Activated T-helper 2 cell treated with anti-CD3 and anti-CD28 coated beads, Interferon-gamma antibody, Interleukin-2, Interleukin-4, amounts not matched to agents 10 μg/mL and 5 μg/mL and 100 μg/mL, durations not matched to agents 14 hours and 24 hours and 36 hours (primary cell): ENCODE results near the gene SNAP29. TPM values are rescaled to one million over a fixed set of nuclear protein-coding genes. Genes with fewer than 3 reads are reported as not detected.
"Not testable (repeated sequence)": the region's sequence is repeated elsewhere in the genome, so short reads cannot be mapped to it uniquely, and the experiment has no call there.

Experiments
- DNase-seq: peaks from one replicate; pipeline ENCODE4 v3.0.0; 2021; ENCODE audit warnings: low spot score
- H3K27ac Mint-ChIP-seq: one replicate; pipeline ENCODE4 v1.8.0; 2021; ENCODE audit warnings: mixed read lengths
- H3K27me3 Mint-ChIP-seq: one replicate; pipeline ENCODE4 v1.8.0; 2021; ENCODE audit warnings: low read depth, mixed read lengths
- H3K36me3 Mint-ChIP-seq: one replicate; pipeline ENCODE4 v1.8.0; 2021; ENCODE audit warnings: low read depth, mixed read lengths
- H3K4me1 Mint-ChIP-seq: one replicate; pipeline ENCODE4 v1.8.0; 2021; ENCODE audit warnings: low read depth, mixed read lengths
- H3K4me3 Mint-ChIP-seq: one replicate; pipeline ENCODE4 v1.8.0; 2021; ENCODE audit warnings: low read depth, mild to moderate bottlenecking, moderate library complexity, mixed read lengths
- H3K9me3 Mint-ChIP-seq: one replicate; pipeline ENCODE4 v1.8.0; 2021; ENCODE audit warnings: mixed read lengths
- intact Hi-C: fragments of 100-400 bp; cut with micrococcal nuclease; formaldehyde crosslinking; loops from one replicate; pipeline ENCODE4 v1.15.1; 2023
- total RNA-seq: library from RNA; stranded (reverse); gene quantifications from 2 replicates; pipeline ENCODE4 v1.2.3, GENCODE V29; 2022

The SNAP29 gene
- total RNA-seq, 1 donor from 2014 or later, result 31.4 TPM

DNA sequence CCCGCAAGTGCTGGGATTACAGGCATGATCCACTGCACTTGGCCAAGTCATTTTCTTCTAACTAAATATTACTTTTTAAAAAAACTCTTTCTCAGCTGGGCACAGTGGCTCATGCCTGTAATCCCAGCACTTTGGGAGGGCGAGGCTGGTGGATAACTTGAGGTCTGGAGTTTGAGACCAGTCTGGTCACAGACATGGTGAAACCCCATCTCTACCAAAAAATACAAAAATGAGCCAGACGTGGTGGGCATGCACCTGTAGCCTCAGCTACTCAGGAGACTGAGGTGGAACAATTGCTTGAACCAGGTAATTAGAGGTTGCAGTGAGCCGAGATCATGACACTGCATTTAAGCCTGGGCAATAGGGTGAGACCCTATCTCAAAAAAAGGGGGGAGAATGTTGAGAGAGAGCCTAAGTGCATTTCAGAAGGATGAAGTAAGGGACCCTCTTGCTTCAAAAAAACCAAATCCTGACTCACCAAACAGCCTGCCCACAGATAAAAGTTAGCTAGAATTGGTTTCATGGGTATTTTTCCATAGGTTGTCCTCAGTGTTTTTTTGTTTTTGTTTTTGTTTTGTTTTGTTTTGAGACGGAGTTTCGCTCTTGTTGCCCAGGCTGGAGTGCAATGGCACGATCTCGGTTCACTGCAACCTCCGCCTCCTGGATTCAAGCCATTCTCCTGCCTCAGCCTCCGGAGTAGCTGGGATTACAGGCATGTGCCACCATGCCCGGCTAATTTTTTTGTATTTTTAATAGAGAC lies 77.2 kb downstream of the SNAP29 start:
- DNase-seq, H3K9me3 Mint-ChIP-seq, H3K27me3 Mint-ChIP-seq, intact Hi-C loops, H3K27ac Mint-ChIP-seq, H3K4me3 Mint-ChIP-seq: not testable (repeated sequence)
- H3K4me1 Mint-ChIP-seq, result peaks cover 25% of the 10 kb centered on the region
- peaks cover 65% of the 10 kb centered on the region for H3K36me3 Mint-ChIP-seq

DNA sequence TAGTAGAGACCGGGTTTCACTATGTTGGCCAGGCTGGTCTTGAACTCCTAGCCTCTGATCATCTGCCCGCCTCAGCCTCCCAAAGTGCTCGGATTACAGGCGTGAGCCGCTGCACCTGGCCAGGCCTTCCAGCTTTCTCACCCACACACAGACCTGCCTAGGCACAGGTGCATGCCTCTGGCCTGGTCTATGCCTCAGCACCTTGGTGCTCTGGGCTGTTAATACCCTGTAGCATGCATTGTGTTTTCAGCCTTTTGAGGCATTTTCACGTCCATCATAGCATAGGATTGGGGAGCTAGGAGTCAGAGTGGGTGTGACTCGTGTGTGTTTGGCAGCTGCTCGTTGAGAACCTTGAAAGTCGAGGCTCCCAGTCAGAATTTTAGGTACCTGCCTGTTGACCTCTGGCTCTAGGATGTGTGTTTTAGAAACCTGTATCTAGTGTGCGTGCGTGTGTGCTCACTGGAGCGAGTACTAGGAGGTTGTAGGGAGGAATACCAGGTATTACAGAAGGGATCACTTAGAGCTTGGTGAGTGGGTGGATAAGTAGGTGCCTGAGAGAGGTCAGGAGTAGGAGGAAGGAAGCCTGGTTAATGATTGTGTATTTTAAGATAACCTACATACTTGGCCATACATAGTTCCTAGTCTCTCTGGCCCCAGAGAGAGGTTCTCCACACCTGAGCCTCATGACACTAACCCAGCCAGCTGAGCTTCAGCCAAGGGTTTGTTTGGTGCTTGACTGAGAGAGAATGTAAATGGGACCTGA lies 78.4 kb downstream of the SNAP29 start:
- Mint-ChIP-seq H3K36me3 (peaks cover 71% of the 10 kb centered on the region), H3K4me3 (peak overlapping the region; percentile 15), H3K27me3 (no peaks in the 10 kb centered on the region), H3K27ac (peak overlapping the region; percentile 15), H3K9me3 (no peaks in the 10 kb centered on the region), H3K4me1 (peaks cover 29% of the 10 kb centered on the region)
- intact Hi-C loops, result no loop called here
- DNase-seq, result no peak

DNA sequence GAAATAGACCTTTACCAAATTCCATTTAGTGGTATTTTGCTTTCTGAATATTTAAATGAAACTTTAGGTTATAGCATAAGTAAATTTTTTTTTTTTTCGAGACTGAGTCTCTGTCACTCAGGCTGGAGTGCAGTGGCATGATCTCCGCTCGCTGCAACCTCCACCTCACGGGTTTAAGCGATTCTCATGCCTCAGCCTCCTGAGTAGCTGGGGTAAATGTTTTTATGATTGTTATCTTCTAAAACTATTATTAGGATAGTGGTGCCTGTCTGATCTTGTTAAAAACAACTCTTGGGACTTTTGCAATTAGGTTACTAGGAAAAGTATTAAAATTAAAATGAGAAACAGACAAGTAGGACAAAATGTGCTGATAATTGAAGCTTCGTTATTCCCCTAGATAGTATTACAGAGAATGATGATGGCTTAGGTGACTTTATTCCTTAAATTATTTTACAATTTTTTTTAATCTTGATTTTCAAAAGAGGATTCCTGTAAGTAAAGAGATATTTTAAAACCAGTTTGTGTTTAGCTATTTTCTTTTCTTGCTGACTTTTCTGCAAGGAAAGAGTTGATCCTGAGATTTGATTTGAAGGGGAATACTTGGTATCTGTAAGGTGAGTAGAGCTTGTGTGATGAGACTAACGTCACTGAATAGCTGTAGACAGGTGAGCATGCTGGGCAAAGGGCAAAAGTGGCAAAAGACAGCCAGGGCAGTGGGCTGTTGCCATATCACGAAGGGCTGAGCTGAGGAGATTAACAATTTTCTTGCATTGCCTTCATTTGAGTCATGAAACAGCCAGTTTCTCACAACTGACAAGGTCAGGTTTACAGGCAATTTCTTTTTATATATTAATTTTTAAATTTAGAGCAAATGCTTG lies 79.2 kb downstream of the SNAP29 start:
- Mint-ChIP-seq H3K27me3 (no peaks in the 10 kb centered on the region), H3K4me3 (no peak overlapping the region), H3K4me1 (peaks cover 31% of the 10 kb centered on the region), H3K27ac (no peak overlapping the region), H3K9me3 (no peaks in the 10 kb centered on the region), H3K36me3 (peaks cover 76% of the 10 kb centered on the region)
- DNase-seq, result no peak
- intact Hi-C loops, result no loop called here

DNA sequence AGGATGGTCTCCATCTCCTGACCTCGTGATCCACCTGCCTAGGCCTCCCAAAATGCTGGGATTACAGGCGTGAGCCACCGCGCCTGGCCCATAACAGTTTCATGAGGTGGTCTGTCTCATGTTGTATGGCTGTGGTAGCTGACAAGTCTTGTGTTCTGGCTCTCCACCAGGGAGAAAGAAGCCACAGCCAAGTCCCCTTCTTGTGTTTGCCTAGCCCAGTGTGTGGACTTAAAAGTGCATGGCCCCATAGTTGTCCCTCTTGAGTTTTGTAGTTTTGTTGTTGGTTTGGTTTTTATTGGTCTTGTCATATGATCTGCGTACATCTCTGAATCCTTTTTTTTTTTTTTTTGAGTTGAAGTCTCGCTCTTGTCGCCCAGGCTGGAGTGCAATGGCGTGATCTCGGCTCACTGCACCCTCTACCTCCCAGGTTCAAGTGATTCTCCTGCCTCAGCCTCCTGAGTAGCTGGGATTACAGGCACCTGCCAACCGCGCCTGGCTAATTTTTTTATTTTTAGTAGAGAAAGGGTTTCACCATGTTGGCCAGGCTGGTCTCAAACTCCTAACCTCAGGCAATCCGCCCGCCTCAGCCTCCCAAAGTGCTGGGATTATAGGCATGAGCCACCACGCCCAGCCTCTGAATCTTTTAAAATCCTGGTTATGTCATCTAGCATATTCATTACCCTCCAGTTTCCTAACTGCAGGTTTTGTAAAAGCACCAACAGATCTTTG lies 80.8 kb downstream of the SNAP29 start:
- H3K9me3 Mint-ChIP-seq, DNase-seq, H3K4me3 Mint-ChIP-seq, H3K27ac Mint-ChIP-seq, H3K27me3 Mint-ChIP-seq, intact Hi-C loops: not testable (repeated sequence)
- Mint-ChIP-seq H3K4me1 (peaks cover 36% of the 10 kb centered on the region), H3K36me3 (peaks cover 69% of the 10 kb centered on the region)

DNA sequence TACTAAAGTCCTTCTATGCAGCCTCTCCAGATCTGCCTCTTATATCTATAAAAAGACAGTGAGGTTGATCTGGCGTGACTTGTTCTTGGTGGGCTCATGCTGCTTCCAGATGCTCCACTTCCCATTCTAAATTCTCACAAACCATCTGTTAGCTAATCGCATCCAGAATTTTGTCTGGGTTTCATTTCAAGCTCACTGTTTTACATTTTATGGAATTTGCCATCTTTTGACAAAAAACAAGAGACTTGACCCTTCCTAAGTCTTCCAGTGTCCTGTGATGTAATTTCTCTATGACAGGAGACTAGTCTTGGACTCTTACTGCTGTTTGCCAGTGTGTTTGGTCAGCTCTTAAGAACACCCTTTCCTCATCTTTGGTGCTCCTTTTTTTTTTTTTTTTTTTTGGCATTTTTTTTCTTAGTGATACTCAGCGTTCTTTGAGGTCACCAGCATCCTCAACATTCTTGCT lies 81.4 kb downstream of the SNAP29 start:
- H3K4me3 Mint-ChIP-seq, result no peak overlapping the region
- H3K27me3 Mint-ChIP-seq, result no peaks in the 10 kb centered on the region
- no peak for DNase-seq
- peaks cover 37% of the 10 kb centered on the region for H3K4me1 Mint-ChIP-seq
- intact Hi-C loops, result no loop called here
- no peak overlapping the region for H3K27ac Mint-ChIP-seq
- H3K36me3 Mint-ChIP-seq, result peaks cover 67% of the 10 kb centered on the region
- H3K9me3 Mint-ChIP-seq, result no peaks in the 10 kb centered on the region

Other genes with a start within 250 kb of the SNAP29 start
- gene SERPIND1, start 84.9 kb upstream of the SNAP29 start, total RNA-seq, result not detected in 2 replicates
- gene PI4KA, start 196 bp upstream of the SNAP29 start, total RNA-seq, result 73.4 and 77.7 TPM in 2 replicates
- 79.2 and 80.1 TPM in 2 replicates for gene CRKL, start 58.4 kb downstream of the SNAP29 start, total RNA-seq
- 0.23 and 0.30 TPM in 2 replicates for gene AIFM3, start 108.2 kb downstream of the SNAP29 start, total RNA-seq
- gene LZTR1, start 123.3 kb downstream of the SNAP29 start, total RNA-seq, result 64.7 and 68.4 TPM in 2 replicates
- gene THAP7, start 143.1 kb downstream of the SNAP29 start, total RNA-seq, result 25.8 and 25.9 TPM in 2 replicates
- 0.07 TPM in 1 of 2 replicates, not detected in the other for gene P2RX6, start 156.2 kb downstream of the SNAP29 start, total RNA-seq
- 0.07 TPM in 1 of 2 replicates, not detected in the other for gene SLC7A4, start 173.6 kb downstream of the SNAP29 start, total RNA-seq
- 0.23 TPM in 1 of 2 replicates, not detected in the other for gene LRRC74B, start 186.9 kb downstream of the SNAP29 start, total RNA-seq